ENCODE measurements around the gene LRR1.
"Not testable (repeated sequence)": the region's sequence is repeated elsewhere in the genome, so short reads cannot be mapped to it uniquely, and the experiment has no call there.

The LRR1 gene

DNA sequence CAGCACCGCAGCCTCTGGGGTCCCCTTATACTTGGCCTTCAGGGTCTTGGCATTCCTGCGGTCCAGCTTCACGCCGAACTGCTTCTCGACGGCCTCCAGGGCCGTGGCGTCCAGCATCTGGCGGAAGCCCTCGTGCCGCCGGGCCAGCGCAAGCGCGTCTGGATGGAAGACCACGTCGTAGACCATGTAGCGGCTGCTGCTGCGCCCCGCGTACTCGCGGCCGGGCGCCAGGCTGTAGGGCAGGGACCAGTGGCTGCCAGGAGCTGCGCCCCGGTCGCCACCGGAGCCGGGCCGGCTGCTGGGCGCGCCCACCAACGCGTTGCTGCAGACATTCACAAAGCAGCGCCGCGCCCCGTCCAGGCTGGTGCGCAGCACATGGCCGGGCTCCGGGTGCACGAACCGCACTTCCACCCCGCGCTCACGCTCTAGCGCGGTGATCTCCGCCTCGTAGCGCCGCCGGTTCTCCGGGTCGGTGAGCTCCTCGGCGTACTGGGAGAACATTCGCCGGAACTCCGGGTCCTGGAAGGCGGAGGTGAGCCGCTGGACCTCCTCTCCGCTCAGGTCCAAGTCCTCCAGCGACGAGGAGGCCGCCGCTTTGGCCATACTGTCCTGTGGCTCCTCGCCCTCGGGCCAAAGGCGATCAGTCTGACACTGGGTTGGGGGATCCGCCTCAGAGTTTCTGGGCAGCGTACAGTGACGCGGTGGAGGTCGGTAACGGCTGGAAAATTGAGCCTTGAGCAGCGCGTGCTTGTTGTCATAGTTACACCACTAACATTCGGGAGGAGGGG is 36.0 kb downstream of the LRR1 start, which contains the start of gene DNAAF2:
DNAAF2 (minus strand) TSS at position 698 of the 788 bp plus-strand sequence; CDS start at position 603, 95 bp downstream.
- peak; percentile 20 for DNase-seq

GRCh38 chr14:49636866-49637265 is 38.1 kb downstream of the LRR1 start:
- DNase-seq = no peak

- no peak for DNase-seq
Observed at GRCh38 chr14:49637534-49638078, 38.9 kb downstream of the LRR1 start.

- DNase-seq = no peak
Observed at GRCh38 chr14:49640540-49641417, 42.0 kb downstream of the LRR1 start.

DNA sequence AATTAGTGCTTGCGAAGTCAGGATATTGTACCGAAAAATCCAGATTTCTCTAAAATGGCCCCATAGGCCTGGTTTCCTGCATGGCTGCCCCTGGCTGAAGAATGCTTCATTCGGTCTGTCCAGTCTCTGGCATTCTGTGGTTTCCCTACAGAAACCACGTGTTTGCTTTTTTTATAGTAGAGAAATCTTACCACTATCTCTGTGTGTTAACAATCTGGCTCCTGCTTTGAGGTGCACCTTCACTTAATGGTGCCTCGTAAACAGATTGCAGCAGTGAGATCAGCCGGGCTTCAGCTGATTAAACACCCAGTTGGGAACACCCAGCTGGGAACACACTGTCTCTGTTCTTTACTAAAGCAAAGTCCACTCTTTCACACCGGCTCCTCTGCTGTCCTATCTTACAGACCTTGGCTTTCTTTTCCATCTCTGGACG is 43.0 kb downstream of the LRR1 start:
- DNase-seq = no peak

- DNase-seq = no peak
Observed at GRCh38 chr14:49642163-49642562, 43.4 kb downstream of the LRR1 start.

- DNase-seq = no peak
Observed at GRCh38 chr14:49653508-49653907, 54.8 kb downstream of the LRR1 start.

DNA sequence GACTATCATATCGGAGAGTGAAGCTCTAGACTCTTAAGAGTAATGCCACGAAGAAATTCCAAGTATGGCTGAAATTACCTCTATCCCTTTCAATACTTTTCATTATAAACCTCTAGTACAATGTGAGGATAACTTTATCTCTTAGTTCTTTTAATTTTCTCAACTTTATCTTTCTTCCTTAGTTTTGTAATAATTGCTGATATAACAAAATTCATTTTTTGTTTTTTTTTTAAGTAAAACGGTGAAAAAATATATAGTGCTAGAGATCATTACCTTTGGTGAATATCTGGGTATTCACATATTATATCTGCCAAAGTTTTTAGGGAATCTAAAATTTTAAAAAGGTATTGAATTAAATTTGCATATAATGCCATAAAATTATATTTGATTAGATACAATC is 55.8 kb downstream of the LRR1 start:
- no peak for DNase-seq

DNA sequence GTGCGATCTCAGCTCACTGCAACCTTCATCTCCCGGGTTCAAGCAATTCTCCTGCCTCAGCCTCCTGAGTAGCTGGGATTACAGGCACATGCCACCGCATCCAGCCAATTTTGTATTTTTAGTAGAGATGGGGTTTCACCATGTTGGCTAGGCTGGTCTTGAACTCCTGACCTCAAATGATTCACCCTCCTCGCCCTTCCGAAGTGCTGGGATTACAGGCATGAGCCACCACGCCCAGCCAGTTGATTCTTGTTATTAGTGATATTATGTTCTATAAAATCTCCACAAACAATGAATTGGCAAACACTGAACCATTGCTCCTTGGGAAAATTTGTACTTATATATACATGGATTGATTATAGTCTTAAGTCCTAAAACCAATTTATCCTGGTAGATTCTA is 58.8 kb downstream of the LRR1 start:
- DNase-seq = not testable (repeated sequence)

DNA sequence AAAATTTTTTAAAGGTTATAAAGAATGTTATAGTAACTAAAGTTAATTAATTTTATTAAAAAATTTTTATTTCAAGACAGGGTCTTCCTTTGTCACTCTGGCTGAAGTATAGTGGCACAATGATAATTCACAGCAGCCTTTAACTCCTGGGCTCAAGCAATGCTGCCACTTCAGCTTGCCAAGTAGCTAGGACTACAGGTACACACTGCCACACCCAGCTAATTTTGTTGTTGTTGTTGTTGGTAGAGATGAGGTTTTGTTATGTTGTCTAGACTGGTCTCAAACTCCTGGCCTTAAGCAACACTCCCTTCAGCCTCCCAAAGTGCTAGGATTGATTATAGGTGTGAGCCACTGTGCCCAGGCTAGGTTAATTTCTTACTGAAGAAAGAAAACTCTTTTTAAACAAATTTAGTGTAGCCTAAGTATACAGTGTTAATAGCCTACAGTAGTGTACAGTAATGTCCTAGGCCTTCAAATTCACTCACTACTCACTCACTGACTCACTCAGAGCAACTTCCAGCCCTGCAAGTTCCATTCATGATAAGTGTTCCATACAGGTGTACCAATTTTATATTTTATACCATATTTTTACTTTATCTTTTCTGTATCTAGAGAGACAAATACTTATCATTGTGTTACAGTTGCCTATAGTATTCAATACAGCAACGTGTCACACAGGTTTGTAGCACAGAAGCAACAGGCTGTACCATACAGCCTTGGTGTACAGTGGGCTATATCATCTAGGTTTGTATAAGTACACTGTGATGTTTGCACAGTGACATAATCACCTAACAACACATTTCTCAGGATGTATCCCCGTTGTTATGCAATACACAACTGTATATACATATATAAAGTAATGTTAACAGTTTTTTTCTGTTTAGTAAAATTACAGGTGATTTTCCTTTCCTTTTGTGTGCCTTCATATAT is 61.1 kb downstream of the LRR1 start:
- DNase-seq = no peak
